Activated CD8-positive, alpha-beta memory T cell treated with anti-CD3 and anti-CD28 coated beads, Interleukin-2, amount 50 U/mL, for 24 hours (primary cell): ENCODE measurements around the gene DICER1.
"Not testable (repeated sequence)": the region's sequence is repeated elsewhere in the genome, so short reads cannot be mapped to it uniquely, and the experiment has no call there.

Experiments
- DNase-seq: peaks from one replicate; pipeline ENCODE4 v3.0.0-alpha.2; 2020; ENCODE audit errors: extremely low read depth

The DICER1 gene

GRCh38 chr14:95185033-95185766, 27.9 kb upstream of the DICER1 start:
- no peak for DNase-seq

DNA sequence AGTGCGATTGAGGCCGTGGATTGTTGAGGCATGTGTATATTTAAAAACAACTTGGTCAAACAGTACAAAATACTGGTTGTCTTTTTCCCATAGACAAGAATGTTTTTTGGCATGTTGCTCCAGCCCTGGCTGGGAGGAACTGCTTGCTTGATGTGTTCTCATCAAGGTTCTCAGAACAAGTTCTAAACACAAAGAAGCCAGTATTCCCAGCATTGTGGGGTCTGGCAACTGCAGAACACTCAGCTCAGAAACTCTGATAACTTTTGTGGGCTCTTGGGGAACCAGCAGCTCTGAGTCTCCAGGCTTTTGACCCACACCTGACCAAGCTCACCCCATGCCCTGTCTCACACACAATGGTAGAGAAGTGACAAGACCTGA, 27.1 kb upstream of the DICER1 start:
- no peak for DNase-seq

DNA sequence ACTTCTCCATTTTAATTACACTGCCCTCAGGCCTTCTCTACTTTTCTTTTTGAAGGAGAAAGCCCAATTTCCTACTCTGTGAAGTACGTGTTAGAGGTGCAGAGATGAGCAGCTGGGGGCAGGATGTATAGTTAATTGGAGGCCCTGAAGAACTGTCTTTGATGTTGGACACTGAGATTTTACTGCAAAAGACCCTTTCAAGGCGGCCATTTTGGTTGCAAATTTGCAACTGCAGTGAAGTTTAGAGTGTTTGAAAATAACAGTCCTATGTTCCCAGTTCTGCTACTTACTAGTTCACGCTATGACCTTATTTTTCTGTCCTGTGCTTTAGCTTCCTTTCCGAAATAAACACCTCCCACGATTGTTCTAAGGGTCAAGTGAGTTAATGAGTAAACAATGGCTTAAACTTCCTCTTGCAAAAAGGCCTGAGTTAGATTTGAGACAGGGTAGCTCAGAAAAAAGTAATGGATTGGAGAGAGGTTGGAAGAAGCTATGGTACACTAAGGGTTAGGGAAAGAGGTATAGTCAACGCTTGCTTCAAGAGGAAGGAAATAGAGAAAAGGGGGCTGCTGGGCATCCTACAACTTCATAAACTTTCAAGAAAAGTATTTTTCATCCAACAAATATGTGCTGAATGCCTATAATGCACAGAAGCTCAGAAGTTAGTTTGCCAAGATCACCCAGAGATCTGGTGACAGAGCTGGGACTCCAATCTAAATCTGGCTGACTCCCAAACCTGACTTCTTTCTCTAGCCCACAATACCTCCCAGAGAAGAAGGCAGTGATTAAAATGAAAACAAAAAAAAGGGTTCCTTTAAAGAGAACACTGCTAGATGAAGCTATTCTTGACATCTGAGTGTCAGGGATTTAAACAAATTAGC, 26.4 kb upstream of the DICER1 start:
- DNase-seq = no peak

DNA sequence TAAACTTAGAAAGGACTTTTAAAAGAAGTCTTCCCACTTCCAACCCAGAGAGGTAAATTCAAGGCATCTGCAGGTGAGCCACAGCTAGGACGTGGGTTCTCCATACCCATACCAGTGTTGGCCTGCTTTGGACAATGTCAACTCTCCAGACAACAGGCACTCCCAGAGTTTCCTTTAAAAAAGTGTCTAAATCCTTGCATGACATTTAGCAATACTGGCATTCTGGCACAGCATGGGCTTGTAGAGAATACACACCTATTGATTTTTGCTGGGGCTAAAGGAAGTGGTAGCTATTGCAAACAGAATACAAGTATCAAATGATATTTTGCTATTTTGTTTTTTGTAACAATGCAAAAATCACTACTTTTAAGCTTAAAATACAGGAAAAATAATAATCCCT, 25.8 kb upstream of the DICER1 start:
- no peak for DNase-seq

GRCh38 chr14:95182379-95182778, 25.1 kb upstream of the DICER1 start:
- DNase-seq = no peak

GRCh38 chr14:95180966-95181741, 23.8 kb upstream of the DICER1 start:
- no peak for DNase-seq

- DNase-seq = not testable (repeated sequence)
Measured at GRCh38 chr14:95175670-95176069, 18.3 kb upstream of the DICER1 start.

GRCh38 chr14:95174184-95174792, 17.0 kb upstream of the DICER1 start:
- DNase-seq = no peak

DNA sequence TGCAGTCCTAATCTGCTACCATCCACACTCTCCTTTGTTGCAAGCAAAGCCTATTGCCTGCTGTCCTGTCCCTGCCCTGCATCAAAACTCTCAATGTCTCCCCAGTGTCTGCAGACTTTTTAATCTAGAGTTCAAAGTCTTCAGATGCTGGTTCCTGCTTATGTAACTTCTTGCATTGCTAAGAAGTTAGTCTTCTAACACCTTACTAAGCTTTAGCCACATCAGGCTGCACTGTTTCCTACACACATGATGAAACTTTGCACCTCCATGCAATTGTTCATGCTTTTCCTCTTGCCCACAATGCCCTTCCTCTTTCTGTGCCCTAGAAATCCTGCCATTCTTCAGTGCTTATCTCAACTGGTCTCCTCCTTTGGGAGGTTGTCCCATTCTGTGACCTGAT, 16.2 kb upstream of the DICER1 start:
- DNase-seq = no peak

GRCh38 chr14:95167177-95167576, 9.8 kb upstream of the DICER1 start:
- no peak for DNase-seq

DNA sequence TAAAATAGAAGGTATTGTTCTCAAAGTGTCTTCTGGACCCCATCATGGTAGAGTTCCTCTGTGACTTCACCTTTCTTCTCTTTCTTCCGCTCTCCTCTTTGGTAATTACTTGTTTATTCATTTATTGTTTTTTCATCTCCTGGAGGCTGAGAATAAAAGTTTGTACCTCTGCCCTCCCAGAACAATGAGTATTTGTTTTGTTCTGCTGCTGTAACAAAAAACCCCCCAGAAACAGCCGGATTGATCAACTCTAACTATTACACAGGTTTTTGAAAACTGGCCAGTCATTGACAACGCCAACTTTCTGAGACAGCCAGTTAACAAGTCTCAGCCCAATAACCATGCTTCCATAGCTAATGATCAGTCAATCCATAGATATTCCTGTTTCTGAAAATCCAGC, 8.2 kb upstream of the DICER1 start:
- DNase-seq = no peak

DNA sequence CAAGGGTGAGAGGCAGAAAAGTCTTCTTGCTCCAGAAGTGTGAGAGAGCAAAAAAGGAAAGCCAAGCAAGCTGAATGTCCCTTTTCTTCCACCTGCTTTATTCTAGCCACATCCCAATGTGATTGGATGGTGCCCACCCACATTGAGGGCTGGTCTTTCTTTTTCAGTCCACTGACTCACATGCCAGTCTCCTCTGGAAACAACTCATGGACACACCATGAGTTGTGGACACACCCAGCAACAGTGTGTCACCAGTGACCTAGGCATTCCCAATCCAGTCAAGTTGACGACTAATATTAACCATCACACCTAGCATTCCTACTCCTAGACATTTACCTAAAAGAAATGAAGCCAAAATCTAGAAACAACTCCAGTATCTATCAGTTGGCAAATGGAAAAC, 7.2 kb upstream of the DICER1 start:
- DNase-seq = no peak

DNA sequence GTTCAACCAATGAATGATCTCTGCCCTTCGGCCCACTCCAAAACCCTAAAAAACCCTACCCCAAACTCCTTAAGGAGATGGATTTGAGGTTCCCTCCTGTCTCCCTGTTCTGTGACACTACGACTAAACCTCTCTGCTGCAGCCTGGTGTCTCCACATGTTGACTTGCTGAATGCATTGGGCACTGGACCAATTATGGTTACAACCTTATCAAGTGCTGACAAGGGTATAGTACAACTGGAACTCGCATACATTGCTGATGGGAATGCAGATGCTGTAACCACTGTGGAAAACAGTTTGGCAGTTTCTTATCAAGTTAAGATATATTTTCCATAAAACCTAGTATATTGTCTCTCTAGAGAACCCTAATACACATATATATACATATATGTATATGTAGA, 6.3 kb upstream of the DICER1 start:
- no peak for DNase-seq

DNA sequence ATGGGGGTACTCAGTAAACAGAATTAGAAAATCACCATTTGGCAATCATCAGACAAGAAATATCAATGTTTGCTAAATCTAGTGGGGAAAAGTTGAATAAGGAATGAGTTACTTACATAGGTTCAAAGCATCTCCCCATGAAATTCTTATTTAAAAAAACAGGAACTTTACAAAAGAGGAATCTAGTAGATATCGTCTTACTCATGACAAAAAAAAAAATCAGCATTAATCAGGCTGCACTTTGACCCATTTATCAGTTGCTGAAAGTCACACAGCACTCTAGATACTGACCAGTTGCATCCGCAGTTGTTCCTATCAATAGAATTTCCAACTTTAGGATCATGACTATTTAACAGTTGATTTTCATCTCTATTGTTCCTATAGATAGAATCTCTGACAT, 5.8 kb upstream of the DICER1 start:
- DNase-seq = no peak

DNA sequence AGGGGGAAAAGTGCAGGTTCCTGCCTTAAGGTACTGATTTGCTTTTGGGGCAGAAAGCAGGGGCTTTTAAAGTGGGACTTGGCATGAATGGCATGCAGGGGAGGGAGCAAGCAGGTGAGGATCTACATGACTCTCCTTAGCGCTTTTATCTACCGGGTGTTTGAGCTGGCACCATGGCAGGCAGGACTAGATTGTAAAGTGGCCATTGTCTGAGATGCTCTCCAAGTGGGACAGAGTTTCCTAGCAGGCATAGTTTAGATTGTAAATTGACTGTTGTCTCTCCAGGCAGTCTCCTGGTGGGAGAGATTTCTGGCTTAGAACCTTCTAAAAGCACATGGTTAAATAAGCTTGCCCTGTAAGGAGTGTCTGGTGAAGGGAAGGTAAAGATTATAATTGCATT, 5.3 kb upstream of the DICER1 start:
- DNase-seq = no peak

GRCh38 chr14:95157048-95157326, 342 bp downstream of the DICER1 start:
- no peak for DNase-seq

DNA sequence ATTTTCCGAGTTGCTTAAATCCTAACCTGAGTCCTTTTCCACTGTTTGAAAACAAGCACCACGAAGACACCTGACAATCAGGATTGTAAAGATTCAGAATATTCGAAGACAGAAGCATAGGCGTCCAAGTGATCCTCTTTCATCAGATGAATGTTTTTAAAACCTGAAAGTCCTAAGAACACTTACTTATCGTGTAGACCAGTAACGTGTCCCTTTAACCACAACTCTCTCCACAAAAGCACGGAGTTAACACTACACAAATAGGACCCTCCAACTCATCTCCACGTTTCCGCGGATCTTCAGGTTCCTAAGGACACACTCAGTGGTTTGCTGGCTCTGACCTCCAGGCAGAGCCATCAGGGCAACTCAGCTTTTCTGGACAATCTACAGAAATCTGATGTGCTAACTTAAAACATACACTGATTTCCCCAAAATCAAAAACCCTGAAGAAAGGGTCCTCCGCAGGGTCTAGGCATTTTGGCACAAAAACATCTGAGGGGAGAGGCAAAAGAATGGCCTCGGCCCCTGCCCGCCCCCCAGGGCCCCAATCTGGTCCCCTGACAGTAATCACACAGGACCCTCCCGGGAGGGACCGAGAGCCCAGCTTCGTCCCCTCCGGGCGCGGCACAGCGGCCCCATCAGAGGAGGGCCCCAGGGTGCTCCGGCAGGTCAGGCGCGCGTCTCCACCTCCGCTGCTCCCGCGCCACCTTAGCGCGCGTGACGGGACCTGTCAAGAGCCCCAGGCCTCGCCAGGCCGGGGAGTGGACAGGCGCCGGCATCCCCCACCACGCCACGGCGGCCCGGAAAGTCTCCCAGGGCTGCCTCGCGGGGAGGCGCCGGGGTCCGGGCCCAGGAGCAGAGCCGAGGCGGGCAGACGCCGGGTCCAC, 925 bp downstream of the DICER1 start:
- DNase-seq = no peak

- no peak for DNase-seq
Measured at GRCh38 chr14:95155045-95155444, 2.3 kb downstream of the DICER1 start.

DNA sequence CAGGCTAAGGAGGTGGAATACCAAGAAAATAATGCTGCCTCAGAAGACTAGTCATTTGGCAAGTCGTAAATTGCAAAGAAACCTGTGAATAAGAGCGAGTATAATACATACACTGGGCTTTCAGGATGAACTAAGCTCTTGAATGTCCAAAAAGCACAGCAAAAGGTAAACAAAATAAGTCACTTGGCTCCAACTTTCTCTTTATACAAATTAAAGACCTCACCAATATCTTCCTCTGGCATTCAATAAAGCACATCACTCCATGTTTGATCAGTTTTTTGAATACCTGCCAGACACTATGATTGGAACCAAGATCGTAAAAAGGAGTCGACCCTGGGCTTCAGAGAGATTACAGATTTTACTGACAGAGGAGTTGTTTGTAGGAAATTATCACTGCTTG, 3.5 kb downstream of the DICER1 start:
- no peak for DNase-seq

DNA sequence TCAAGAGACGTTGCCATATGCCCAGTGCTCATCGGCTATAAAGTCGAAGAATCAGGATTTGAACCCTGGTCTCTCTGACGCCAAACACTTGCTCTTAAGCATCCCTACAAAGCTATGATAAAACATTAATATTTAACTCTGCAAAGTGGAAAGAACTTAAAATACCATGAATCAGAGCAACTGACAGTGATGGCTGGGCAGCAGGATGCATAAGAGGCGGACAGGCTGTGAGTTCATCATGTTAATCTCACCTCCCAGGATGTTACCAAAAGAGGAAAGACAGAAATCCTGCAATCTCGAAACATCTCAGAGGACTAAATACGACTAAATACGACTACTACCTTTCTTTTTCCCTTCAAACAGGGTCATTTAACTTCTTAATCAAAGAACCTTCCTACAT, 5.8 kb downstream of the DICER1 start:
- no peak for DNase-seq

DNA sequence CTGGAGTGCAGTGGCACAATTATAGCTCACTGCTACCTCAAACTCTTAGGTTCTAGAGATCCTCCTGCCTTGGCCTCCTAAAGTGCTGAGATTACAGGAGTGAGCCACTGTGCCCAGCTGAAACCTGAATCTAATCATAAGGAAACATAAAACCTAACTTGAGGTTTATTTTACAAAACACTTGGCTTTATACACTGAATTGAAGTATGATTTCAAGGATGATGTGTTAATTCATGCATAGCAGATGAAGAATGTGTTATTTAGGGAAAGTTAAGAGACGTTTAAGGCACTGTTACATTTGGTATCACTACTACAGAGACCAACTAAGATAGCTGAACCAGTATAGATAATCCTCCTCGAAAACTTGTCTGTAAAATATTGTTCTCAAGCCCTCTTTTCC, 6.4 kb downstream of the DICER1 start:
- DNase-seq = no peak
